ENCODE measurements around the gene MRPL1.

The MRPL1 gene

DNA sequence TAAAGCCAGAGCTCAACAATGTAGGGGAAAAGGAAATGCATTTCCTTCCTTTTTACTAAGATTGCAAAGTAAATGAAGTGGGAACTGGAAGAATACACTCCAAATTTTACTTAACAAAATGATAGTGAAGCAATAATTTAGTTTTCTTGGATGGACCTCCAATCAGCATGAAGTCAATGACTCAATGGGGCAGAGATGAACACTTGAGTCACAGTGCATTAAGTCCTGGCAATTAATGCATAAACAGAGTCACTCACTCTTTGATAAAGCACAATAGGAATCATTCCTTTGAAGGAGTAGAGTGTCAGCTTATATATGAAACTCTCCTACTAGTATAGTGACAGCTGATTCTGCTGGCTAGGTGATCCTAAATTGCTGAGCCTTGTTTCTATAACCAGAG, 127.8 kb downstream of the MRPL1 start:
- DNase-seq, result no peak

DNA sequence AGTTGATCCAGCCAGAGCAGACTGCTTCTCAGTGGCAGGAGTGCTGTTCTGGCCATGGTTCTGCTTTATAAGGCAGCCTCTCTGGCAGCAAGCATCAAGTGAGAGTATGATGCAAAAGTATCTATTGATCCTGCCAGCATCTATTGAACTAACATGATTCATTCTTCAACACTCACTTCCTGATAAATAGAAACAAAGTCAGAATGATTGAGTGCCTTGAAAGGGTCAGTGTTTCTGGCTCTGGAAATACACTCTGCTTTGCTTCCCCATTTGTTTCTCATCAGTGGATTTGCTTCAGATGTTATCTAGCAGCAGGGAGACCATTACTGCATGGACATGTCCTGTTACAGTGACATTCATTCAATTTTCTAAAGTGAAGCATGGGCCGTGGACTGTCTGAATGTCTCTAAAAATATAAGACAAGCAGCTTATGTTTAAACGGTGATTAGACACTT, 128.3 kb downstream of the MRPL1 start:
- no peak for DNase-seq

DNA sequence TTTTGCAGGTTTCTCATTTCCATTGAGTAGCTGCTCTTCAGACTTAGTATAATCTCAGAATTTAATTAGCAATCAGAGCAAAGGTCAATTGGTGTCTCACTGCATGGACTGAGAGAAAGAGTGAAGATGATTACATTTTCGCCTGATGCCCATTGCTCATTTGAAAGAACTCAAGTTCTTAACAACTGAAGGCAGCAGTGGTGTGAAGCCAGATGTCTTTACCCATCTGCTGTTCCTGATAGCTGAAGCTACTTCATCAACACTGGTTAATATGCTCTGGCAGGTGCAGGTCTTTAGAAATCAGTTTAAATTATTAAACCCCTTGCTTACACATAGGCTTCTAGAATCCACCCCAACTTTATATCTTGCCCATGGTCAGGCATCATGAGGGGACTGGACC, 130.0 kb downstream of the MRPL1 start:
- DNase-seq, result no peak

DNA sequence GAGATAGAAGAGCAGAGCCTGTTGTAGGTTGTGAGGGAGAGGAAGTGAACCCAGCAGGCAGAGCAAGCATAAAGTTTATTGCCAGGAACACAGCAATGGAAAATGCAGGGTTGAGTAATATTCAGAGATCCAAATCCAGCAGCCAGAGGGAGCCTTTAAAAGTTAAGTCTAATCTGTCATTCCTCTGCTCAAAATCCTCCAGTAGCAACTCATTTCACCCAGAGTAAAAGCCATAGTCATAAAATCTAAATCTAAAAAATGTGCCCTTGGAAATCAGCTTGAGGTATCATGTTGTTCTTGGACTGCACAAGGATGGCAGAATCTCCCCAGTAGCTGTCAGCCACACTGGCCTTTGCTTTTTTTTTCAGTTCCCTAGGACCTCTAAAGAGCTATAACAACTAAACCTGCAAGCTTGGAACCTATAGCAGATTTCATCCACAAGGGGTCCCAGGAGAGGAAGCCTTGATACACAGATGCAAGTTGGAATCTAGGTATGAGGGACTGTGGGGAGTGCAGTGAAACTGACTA, 131.6 kb downstream of the MRPL1 start:
- peak in 1 of 2 donors; percentile 16 for DNase-seq

DNA sequence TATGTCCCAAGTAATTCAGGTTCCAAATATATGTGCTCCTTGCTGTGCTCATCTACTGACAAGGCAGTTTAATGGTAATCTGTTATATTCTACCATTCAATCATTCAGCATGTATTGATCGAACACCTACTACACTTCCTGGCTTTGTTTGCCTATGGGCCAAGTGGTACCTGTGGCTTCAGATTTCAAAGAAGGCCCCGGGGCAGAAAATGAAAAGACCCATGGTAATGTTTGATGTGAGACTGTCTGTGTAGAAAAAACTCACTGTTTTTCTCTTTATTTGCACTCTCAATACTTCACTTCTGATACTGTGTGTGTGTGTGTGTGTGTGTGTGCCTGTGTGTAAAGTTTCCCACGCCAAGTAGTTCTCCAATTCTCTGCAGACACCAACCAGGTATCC, 133.4 kb downstream of the MRPL1 start:
- DNase-seq, result no peak

DNA sequence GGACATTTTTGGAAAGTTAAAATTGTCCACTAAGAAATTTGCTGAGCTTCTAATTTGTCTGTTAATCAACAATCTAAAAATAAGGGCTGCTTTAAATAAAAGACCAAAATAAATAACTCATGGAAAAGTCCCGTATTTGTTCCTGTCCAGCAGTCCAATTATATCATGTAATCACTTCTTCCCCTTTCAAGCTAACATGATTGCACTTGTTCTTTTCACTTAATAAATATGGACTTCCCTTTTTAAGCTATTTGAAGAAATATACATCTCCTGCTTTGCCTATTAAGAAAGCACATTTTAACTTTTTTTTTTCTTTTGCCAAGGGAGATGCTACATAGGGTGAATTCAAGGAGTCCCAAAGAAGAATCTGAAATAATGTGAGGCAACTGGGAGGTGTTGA, 138.9 kb downstream of the MRPL1 start:
- no peak for DNase-seq

DNA sequence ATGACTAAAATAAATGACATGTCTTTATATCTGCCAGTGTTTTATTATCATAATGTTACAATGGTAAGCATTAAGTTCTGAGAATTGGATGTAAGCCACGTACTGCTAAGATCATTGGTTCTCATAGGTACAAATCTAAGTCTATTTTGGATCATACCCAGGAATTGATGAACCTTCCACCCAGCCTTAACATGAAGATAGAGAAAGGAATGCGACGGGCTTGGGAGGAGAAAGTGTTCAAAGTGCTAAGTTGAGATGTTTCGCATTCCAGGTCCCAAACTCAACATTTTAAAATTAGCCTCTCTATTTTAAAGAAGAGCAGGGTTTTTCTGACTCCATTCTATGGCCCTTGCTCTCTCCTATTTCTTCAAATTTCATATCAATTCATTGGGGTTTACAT, 139.6 kb downstream of the MRPL1 start:
- DNase-seq, result no peak

All from CD4-positive, alpha-beta T cell treated with Interferon alpha-2 for 1 hour (primary cell).